HG03378 (cell line): ENCODE measurements around the gene SH3GL2.

Experiments used
- ATAC-seq: cut with Tn5 transposase; IDR thresholded peaks from one replicate; pipeline ENCODE4 v1.9.1; 2021; ENCODE audit warnings: mild to moderate bottlenecking, moderate library complexity; ENCODE audit not compliant: unreplicated experiment

The SH3GL2 gene

DNA sequence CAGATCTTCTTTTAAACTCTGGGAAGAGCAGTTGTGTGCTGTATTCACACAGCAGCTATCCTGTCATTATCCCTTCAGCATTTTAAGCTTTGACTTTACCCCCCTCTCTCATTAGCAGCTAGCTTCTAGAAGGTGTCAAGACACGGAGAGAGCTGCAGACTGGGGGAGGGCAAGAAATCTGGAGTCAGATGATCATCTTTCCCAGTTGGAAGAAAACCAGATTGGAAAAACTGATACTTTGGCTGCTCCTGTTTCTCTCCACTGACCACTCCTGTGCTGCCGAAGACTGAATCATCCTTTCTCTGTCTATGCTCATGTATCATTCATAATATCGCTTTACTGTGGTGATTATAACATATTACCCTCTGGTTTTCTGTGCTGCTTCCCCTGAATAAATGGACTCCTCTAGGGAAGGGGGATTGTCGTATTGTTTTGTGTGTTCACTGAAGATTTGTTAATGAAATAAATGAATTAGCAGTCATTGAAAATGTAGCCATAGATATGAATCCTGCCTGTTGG, 75.1 kb downstream of the SH3GL2 start:
- no peak for ATAC-seq

DNA sequence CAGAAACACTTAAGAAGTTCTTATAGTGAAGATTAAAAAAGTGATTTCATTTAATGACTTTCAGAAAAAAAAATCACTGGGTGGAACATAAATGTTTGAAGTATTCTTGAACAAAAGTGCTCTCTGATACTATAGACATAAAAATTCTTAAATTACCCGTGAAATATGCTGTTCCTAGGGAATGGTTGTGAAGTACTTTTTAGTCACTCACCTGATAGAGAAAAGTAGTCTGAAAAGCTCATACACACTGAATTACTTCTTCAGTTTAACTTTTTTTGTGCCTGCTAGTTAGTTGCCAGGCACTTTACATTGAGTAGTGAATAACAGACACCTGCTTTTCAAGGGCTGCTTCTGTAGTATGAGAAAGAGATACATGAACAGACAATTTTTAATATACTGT, 78.0 kb downstream of the SH3GL2 start:
- no peak for ATAC-seq

DNA sequence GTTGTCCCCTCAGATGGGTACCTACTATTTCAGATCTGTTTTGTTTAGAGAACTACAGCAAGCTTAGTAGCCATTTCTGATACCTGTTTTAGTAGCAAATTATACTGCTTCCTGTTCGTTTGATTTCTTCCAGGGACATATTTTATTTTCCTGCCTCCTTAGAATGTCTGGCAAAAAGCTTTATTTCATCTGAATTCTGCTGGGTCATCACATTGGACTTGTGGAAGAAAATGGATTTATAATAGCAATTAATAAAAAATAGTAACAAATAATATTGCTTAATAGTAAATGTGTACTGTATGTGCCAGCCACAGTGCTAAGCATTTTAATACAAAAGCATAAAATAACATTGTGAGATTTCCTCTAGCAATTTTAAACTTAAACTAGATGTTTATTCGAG, 79.4 kb downstream of the SH3GL2 start:
- no peak for ATAC-seq

DNA sequence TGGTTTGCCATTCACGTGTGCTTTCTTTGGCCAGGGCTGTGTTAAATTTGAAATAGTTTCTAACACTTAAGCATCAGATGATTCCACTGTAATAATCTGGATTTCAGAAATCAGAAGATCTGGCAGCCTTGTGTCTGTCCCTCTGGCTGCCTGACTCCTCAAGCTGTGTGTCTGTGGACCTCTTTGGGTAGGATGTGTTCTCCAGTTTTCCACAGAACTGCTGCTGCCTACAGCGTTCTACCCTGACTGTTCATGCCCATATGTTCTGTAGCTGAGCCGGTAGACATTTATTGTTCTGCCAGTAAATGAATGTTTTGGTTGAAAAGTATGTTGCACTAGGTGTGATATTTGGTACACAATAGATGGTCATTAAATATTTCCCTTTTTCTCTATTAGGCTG, 81.3 kb downstream of the SH3GL2 start:
- no peak for ATAC-seq

DNA sequence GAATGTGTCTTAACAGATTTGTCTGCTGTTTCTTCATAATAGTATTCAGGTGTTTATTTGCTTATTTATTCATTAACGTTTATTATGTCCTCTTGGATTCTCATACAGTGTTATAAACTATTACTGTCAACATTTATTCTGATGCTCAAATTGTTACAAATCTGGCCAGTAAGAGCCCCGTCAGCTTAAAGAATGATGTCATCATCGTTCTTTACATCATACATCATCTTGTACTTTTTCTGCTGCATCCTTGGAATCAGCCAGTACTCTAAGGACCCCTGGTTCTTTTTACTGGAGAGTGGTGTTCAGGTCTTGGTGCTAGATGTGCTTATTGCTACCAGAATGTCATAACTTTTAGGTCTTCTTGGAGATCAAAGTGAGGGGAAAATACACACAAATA, 86.6 kb downstream of the SH3GL2 start:
- no peak for ATAC-seq

DNA sequence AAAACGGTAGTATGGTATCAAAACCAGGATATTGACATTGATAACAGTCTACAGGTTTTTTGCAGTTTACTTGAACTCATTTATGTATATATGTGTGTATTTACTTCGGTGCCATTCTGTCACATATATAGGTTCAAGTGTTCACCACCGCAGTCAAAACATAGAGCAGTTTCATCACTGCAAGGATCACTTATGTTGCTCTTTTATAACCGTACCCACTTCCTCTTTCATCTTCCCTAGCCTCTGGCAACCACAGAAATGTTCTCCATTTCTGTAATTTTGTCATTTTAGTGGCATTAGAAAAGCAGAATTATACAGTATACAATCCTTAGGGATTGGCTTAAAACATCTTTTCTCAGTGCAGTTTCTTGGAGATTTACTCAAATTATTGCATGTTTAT, 90.3 kb downstream of the SH3GL2 start:
- no peak for ATAC-seq

DNA sequence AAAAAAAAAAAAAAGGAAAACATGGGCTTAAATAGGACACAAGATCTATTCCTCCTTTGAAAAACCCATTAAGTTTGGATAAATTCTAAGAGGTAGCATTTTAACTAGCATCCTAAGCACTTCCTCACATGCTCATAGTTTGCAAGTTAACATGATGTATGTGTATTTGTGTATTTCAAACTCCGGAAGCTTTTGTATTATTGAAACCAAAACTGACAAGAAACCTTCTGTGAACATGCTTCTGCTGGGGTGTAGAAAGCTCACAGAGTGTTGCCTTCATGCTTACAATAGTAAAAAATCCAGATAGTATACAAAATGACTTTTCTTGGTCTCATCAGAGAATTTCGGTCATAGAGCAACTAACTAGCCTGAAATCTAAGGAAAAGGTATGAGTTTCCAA, 103.8 kb downstream of the SH3GL2 start:
- ATAC-seq, result no peak

DNA sequence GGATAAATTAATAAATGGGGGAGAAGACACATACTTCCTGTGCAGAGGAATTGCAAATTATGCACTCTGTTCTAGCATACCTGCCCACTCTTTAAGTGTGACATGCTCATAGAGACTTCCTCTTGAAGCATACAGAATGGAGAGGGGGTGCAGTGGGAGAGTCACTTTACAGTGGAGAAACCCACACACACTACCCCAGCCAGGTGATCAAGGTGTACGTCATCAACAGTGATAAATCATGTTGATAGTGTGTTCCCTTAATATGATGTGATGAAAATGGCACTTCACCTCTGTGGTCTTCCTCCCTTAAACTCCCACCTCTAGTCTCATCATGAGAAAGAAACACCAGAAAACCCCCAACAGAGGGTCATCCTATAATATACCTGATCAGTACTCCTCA, 110.0 kb downstream of the SH3GL2 start:
- ATAC-seq, result no peak

DNA sequence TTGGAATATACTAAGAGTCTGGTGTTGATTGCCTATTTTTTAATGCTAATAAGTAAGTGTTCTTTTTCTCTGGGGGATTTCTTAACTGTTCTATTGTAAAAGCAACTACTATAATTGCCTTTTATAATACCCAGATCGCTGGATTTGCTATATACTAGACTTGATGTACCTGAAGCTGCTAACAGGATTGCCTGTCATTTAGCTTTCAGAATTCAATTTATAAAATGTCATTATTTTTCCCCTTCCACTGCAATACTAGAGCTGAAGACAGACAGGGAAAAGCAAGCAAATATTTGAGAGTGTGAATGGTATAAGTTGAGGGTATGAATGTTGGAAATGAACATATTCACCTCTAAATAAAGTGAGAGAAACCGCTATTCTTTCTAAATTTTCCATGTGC, 115.5 kb downstream of the SH3GL2 start:
- no peak for ATAC-seq

DNA sequence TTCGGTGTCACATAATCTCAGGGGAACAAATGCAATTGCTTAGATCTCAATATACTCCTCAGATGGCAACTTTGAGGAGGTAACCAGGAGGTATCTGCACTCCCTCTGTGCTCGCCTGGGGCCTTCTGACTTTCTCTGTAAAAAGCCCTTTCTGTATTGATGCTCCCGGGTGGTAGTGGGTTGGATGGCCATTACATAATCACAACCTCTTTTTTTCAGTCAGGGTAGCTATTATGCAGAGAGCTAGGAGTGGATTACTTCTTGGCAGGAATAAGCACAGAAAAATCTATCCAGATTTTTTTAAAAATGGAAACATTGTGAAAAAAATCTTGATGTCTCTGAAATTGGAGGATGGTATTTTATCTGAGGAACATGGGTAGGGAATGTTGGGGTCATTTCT, 116.6 kb downstream of the SH3GL2 start:
- ATAC-seq, result no peak

DNA sequence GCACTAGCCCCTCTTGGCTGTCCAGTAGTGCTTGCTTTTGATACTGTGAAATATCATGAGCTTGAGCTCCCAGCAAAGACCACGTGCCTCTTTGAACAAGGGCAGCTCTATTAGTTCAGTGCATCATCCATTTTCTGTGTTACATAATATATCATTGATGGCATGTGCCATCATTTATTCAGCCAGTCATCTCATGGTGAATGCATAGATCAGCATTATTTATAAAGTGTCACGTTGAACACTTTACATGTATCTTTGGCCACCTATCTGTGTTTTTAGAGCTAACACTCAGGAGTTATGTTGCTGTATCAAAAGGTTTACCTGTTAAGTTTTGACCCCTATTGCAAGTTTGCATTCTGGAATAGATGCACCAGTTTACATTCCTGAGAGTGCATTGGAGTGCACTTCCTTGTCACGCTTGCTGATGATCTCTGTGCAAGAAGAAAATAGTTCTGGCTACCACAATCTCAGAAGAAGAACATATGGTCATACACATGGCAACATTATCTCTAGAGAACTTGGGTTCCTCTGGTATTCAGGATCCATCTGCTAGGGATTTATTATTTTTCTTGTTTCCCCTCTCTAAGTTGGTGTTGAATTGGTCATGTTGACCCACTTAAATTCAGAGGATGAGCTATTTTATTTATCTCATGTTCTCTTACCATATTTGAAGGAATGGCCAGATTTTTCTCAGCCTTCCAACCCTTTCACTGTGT, 120.9 kb downstream of the SH3GL2 start:
- ATAC-seq, result no peak

DNA sequence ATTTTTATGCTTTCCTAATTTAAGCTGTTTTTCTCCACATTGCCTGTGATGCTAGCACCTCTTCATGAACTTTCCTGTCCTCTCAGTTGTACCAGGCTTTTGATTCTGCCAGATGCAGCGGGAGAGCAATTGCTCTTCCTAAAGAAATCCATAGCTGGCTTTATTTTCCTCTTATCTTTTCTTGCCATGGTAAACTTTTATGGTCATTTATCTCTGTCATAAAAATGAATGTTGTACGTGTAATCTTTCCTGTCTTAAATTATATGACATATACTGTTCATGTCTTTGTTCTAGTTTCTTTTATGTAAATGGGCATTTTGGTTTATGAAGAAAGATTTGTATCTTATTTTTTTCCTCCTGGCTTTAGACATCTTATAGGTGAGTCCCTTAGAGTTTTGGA, 127.5 kb downstream of the SH3GL2 start:
- ATAC-seq, result no peak

DNA sequence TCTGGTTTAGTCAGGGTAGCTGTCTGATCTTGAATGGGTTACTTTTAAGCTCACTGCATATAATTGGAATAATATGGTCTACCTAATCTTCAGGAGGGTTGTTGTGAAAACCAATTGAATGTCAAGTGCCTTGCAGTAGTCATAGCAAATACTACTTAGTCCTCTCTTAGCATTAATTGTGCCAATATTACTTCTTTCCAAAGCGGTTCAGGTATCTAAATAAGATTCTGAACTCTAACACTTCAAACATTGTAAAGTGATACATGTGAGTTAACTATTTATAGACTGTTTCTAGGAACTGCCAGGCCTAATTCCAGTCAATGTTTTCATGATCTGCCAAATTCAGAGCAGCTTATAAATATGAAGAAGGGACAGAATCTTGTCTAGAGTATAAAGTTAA, 140.2 kb downstream of the SH3GL2 start:
- ATAC-seq, result no peak

DNA sequence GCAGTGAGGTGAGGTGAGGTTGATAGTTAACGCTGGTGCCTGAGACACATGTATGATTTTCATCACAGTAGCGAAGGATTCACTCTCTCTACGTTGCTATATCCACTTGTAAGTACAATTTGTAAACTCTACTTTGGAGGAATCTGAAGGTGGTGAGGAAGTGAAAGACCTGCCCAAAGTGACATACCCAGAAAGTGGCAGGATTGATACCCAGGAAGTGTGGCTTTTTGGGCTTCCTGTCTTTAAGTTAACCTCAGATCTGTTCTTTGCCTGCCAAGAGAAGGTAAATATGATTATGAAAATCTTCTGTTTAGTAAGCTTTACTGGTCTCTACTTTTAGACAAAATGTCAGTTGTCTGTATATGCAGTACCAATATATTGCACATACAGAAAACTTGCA, 143.1 kb downstream of the SH3GL2 start:
- no peak for ATAC-seq

DNA sequence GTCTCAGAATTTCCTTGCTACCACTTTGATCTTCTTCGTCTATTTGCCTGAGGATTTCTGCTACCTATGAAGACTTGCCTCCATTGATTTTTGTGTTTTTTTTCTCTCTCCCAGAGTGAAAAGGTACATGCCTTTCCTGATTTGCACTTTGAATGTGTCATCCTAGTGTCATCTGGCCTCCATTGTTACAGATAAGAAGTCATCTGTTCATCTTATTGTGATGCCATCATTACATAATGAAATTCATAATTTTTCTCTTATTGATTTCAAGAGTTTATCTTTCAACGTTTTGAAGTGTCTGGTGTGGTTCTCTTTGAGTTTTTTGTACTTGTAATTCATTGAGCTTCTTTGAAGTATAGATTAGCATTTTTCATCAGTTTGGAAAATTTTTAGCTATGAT, 144.8 kb downstream of the SH3GL2 start:
- ATAC-seq, result no peak

DNA sequence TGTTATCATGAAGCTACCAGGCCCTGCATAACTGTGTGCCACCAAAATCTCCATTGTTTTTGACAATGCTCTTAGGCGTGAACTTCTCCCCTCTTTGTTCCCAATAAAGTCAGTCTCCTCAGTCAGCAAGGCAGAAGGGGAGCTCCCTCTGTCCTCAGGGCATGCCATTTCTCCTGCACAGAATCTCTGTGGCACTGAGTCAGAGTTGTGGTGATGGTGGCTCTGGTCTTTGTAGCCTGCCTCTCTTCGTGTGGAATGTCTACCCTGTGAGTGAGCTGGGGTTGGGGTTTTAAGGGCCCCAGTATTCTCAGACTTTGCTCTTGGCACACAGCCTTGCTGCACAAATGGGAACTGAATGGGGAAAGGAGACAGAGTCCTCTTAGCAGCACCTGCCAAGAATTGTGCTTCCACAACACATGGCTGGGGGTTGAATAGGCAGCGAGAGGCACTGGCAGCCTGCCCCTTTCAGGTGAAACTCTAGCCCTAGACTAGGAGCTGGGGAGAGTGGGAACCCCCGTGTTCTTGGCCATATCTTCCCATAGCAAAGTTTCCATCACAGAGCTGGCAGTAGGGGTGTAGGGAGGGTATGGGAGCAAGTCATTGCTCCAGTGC, 146.6 kb downstream of the SH3GL2 start:
- no peak for ATAC-seq

DNA sequence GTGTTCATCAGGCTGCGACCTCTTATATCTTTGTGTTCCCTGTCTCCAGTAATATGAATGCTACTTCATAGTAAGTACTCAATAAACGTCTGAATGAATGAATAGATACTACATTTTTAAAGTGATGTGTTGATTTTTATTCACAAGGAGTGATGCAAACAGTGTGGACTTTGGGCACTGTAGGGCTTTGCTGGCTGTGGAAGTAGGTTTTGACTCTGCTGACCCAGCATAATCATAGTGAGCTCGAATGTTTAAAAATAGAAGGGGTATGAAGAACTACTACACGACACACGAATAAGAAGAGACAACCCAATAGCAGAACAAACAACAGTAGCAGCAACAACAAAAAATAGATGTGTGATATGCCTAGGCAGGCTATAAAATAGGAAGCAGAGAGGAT, 147.4 kb downstream of the SH3GL2 start:
- ATAC-seq, result no peak

DNA sequence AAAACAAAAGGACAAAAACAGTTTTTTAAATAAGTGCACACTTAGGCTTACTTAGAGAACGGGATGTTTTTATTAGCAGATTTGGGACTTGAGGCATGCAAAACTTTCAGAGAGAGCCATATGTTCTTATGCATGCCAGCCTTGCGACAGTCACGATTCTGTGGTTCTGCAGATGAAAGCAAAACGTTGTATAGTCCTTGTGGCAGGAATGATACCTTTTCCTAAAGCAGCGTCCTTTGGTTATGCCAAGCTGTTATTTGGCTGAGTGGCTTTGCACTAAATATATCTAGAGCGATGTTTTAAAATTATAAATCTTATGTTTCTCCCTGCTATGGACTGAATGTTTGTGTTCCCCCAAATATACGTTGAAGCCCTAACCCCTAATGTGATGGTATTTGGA, 152.0 kb downstream of the SH3GL2 start:
- no peak for ATAC-seq

DNA sequence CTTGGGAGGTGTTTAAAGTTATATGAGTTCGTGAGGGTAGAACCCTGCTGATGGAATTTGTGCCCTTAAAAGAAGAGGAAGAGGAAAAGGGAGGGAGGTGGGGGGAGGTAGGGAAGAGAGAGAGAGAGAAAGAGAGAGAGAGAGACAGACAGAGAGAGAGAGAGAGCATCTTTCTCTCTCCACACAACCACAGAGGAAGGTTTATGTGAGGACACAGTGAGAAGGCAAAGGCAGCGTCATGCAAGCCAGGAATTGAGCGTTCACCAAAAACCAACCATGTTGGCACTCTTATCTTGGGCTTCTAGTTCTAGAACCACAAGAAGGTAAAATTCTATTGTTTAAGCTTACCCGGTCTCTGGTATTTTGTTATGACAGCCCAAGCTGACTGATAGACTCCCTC, 152.4 kb downstream of the SH3GL2 start:
- ATAC-seq, result no peak

DNA sequence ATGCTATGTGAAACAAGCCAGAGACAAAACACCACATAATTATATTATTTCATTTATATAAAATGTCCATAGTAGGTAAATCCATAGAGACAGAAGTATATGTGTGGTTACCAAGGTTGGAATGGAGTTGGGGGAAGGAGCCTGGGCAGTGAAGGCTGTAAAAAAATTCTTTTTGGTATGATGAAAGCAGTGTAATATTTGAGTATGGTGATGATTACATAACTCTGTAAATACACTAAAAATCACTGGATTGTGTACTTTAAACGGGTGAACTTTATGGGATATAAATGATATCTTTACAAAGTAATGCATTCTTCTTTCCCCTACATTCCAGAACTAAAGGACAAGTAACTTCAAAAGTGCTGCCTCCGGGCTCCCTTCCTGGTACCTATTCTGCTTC, 155.8 kb downstream of the SH3GL2 start:
- no peak for ATAC-seq

DNA sequence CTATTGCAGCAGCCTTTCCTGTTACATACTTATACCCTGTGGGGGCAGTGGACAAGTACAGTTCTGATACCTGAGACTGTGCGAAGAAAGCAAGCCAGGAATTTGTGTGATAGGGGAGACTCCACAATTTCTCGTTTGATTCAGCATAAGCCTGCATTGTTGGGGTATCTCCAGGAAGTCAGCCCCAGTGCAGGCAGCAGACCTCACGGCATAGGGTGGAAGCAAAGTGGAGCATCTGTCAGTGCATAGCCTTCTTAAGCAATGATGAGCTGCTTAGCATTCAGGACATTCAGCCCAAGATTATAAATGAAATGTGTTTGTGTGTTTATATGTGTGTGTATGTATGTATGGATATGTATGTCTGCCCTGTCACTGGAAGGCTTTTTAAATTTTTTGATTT, 157.0 kb downstream of the SH3GL2 start:
- ATAC-seq, result no peak

DNA sequence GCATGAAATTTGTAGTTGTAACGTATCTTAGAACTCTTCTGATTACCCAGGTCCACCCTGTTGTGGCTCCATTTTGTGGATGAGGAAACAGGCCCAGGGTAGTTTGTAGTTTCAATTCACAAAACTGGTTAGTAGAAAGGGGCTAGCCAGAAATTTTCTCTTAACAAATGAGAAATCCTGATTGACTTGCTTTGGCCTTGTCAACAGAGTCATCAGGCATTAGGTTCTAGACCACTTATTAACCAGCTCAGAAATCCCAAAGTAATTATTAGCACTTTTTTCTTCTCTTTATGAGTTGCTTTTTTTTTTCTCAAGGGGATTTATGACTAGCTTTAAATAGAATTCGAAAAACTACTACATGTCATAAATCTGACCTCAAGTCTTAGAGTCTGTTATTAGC, 160.2 kb downstream of the SH3GL2 start:
- ATAC-seq, result no peak

DNA sequence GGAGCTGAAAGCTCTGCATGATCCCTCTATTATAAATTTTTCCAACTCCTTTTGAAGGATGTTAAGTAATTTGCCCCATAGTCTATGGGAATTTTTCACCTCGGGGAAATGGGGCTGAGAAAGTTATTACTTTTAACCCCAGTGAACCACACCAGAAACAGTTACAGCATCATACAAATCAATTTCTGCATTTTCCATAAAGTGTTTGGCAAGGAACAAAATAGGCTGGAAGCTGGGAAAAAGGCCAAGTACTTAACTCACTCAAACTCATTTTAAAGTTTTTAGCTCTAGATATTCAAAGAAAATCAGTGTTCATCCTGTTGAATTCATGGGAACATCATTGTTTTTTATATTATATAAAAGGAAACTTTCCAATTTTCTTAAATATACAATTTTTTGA, 160.9 kb downstream of the SH3GL2 start:
- ATAC-seq, result no peak
